ENCODE results near the gene BMP7.

Gene BMP7

DNA sequence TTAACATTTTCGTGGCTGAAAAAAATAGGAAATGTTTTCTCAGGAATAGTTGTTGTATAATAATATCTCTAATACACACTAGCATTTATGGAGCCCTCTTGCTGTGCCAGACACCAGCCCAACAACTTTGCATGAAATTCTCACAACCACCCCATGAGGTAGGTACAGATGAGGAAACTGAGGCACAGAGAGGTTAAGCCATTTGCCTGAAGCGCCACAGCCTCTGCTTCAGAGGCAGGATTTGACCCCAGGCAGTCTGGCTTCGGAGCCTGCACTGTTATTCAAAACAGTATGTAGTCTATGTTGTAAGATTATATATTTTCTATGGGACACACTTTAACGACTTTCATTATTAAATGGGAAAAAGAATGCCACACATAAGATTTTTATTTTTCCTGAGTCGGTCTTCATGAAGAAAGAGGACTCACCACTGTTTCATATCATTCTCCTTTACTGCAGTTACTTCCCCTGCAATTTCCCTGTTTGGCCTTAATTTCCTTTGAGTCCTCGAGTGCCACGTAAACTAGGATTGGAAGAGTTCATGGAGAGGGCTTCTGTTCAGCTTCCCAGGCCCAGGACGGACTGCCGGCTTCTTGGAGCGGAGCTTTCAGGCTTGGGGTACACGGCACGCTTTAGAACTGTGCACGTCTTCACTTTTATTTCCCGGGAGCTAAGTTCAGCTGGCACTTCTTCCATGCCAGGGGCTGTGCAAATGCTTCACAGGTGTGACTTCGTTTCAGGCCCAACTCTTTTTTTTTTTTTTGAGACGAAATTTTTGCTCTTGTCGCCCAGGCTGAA, 128.0 kb downstream of the BMP7 start:
- H3K4me3 ChIP-seq (ENCODE audit: control insufficient read depth, low read depth, low read length): no peak overlapping the region
- TF ChIP-seq CTCF (conservative IDR thresholded peaks at IDR 0.05; ENCODE audit: control insufficient read depth, insufficient read depth, low read depth, low read length): no peak
- no peak for DNase-seq (ENCODE audit: low read depth)

DNA sequence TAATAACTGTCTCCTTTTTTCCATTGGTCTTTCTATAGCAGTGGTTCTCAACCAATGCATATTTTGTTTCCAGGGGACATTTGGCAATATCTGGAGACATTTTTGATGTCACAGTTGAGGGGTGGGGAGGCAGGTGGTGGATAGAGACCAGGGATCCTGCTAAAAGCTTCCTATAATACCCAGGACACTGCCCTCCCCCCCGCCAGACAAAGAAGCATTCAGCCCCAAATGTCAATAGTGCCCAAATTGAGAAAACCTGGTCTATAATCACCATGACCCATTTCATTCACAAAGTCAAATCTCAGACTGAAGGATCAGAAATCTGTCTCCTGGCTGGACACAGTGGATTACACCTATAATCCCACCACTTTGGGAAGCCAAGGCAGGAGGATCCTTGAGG, 128.8 kb downstream of the BMP7 start:
- no peak overlapping the region for H3K4me3 ChIP-seq (ENCODE audit: control insufficient read depth, low read depth, low read length)
- TF ChIP-seq CTCF (conservative IDR thresholded peaks at IDR 0.05; ENCODE audit: control insufficient read depth, insufficient read depth, low read depth, low read length): no peak
- no peak for DNase-seq (ENCODE audit: low read depth)

DNA sequence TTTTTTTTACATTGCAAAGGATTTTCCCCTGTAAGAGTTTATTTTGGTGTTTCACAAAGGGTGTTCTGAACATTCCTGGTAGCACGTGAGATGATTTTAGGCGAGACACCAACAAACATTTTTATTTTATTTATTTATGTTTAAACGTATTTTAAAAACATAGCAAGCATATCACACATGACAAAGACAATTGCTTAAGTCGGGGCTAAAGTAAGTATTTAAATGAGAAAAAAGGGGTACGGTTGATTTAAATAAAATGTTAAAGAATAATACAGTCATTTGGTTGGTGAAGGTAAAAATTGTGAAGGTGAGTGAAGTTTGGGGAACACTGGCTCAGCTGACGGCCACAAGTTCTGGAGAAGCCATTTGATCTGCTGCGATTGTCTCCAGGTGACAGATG, 129.7 kb downstream of the BMP7 start:
- no peak for TF ChIP-seq CTCF (conservative IDR thresholded peaks at IDR 0.05; ENCODE audit: control insufficient read depth, insufficient read depth, low read depth, low read length)
- no peak overlapping the region for H3K4me3 ChIP-seq (ENCODE audit: control insufficient read depth, low read depth, low read length)
- no peak for DNase-seq (ENCODE audit: low read depth)

- no peak for DNase-seq (ENCODE audit: low read depth)
These were observed 130.6 kb downstream of the BMP7 start for GRCh38 chr20:57135875-57136274.

DNA sequence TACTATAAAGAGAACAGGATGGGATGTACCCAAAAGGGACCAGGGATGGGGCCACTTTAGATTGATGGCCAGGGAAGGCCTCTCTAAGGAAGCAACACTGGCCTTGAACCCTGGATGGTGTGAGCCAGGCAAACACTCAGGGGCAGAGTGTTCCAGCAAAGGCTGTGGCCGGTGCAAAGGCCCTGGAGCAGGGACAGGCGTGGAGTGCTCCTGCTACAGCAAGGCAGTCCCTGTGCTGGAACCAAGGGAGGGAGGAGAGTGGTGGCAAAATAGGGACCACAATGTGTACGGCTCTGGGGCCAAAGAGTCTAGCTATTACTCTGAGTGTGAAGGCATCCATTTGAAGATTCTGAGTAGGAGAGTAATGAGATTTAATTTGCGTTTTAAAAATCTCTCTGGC, 131.6 kb downstream of the BMP7 start:
- no peak for DNase-seq (ENCODE audit: low read depth)
- H3K4me3 ChIP-seq (ENCODE audit: control insufficient read depth, low read depth, low read length): no peak overlapping the region
- TF ChIP-seq CTCF (conservative IDR thresholded peaks at IDR 0.05; ENCODE audit: control insufficient read depth, insufficient read depth, low read depth, low read length): no peak

More at GRCh38 chr20:57135875-57136274, 130.6 kb downstream of the BMP7 start:
- no peak overlapping the region for H3K4me3 ChIP-seq (ENCODE audit: control insufficient read depth, low read depth, low read length)
- TF ChIP-seq CTCF (conservative IDR thresholded peaks at IDR 0.05; ENCODE audit: control insufficient read depth, insufficient read depth, low read depth, low read length): no peak

DNA sequence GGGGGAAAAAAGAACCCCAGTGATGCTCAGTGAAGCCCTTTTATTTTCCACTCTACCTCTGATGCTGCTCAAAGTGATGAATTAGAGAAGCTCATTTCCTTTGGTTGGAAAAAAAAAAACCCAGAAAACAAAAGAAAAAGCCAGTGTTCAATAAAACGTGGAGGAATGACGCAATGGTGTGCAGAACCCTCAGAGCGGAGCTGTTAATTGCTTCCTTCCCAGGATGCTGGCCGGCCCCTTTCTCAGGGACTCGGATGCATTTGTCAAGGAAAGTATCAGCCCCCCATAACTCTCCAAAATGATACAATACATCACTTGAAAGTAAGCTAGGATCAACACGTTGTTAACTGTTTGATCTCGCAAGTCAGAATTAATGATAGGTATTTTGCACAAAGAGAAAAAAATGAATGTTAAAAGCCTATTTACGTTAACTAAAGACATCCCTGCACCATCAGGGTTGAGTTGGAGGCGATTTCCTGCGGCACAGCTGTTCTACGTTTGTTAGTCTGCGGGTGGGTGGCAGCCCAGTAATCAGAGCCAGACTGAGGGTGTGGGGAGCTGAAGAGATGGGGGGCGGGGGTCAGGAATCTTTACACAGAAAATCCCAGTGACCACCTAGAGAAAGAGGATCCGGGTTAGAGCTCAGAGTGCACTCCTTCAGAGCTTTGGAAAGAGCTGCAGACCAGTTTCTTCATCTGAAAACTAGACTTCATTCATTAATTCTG, 132.4 kb downstream of the BMP7 start:
- no peak overlapping the region for H3K4me3 ChIP-seq (ENCODE audit: control insufficient read depth, low read depth, low read length)
- no peak for DNase-seq (ENCODE audit: low read depth)
- TF ChIP-seq CTCF (conservative IDR thresholded peaks at IDR 0.05; ENCODE audit: control insufficient read depth, insufficient read depth, low read depth, low read length): no peak
